SK-N-SH (cell line): ENCODE data around the gene TMEM140. TPM values are rescaled to one million over a fixed set of nuclear protein-coding genes. Genes with fewer than 3 reads are reported as not detected.

Source experiments
- CTCF ChIA-PET: fragments of 300-600, 350-600 bp; formaldehyde crosslinking; extraction: SDS; loops from one replicate; lab custom pipeline; 2021; lab: Yijun Ruan, JAX
- POLR2A ChIA-PET: fragments of 350-600 bp; sonication (Branson Sonifier 250); formaldehyde crosslinking; extraction: SDS; loops from one replicate; lab custom pipeline; 2020; ENCODE audit warnings: antibody characterized with exemption, inconsistent platforms; lab: Yijun Ruan, JAX
- DNase-seq: peaks from one replicate; pipeline ENCODE4 v3.0.0; 2012
- H2AFZ ChIP-seq: fragments of 200-600 bp; sonication (generic); 2 replicates; pipeline ENCODE4 v1.8.1; 2016; ENCODE audit warnings: antibody characterized with exemption, mild to moderate bottlenecking, low read depth
- H3F3A ChIP-seq: fragments of 200-600 bp; sonication (generic); replicated peaks from 2 replicates; pipeline ENCODE3; 2016; ENCODE audit warnings: antibody characterized with exemption, mild to moderate bottlenecking; ENCODE audit not compliant: insufficient read depth
- H3K27ac ChIP-seq, 2 experiments: fragments of 200-500 bp in 1 of 2; fragments of 200-600 bp in 1 of 2; sonication (Bioruptor generic) in 1 of 2; sonication (generic), shearing (Covaris generic) in 1 of 2; 2 replicates each; pipeline versions ENCODE4 v1.5.1 to v1.6.1; 2014 to 2016; ENCODE audit warnings: low read depth in 2 of 2, inconsistent platforms in 1 of 2, low read length in 1 of 2, mild to moderate bottlenecking in 1 of 2, mixed read lengths in 1 of 2
- H3K27me3 ChIP-seq: fragments of 200-600 bp; sonication (generic), shearing (Covaris generic); 2 replicates; pipeline ENCODE4 v1.6.1; 2016; ENCODE audit warnings: mixed run types; ENCODE audit not compliant: insufficient read depth
- H3K36me3 ChIP-seq, 2 experiments: fragments of 200-500 bp in 1 of 2; fragments of 200-600 bp in 1 of 2; sonication (Bioruptor generic) in 1 of 2; sonication (generic) in 1 of 2; replicated peaks in 1 of 2; 2 replicates each; pipeline versions ENCODE3 to v1.5.1; 2014 to 2016; ENCODE audit warnings: low read length in 1 of 2, mild to moderate bottlenecking in 1 of 2; ENCODE audit not compliant: insufficient read depth in 2 of 2, control insufficient read depth in 1 of 2
- H3K4me1 ChIP-seq, 2 experiments: fragments of 200-500 bp in 1 of 2; fragments of 200-600 bp in 1 of 2; sonication (Bioruptor generic) in 1 of 2; sonication (generic), shearing (Covaris generic) in 1 of 2; 2 replicates each; pipeline versions ENCODE4 v1.5.1 to v1.6.1; 2014 to 2016; ENCODE audit warnings: low read depth in 1 of 2, low read length in 1 of 2, mixed run types in 1 of 2; ENCODE audit not compliant: insufficient read depth in 2 of 2, control insufficient read depth in 1 of 2
- H3K4me2 ChIP-seq: fragments of 200-600 bp; sonication (generic), shearing (Covaris generic); 2 replicates; pipeline ENCODE4 v1.6.1; 2017; ENCODE audit warnings: mixed run types
- H3K4me3 ChIP-seq, 2 experiments: fragments of 200-500 bp in 1 of 2; fragments of 200-600 bp in 1 of 2; sonication (Bioruptor generic) in 1 of 2; sonication (generic), shearing (Covaris generic) in 1 of 2; 2 replicates each; pipeline versions ENCODE4 v1.5.1 to v1.8.1; 2014 to 2016; ENCODE audit warnings: low read depth in 2 of 2, inconsistent platforms in 1 of 2, low read length in 1 of 2, mild to moderate bottlenecking in 1 of 2, mixed read lengths in 1 of 2, moderate library complexity in 1 of 2
- H3K79me2 ChIP-seq: fragments of 200-600 bp; sonication (generic); 2 replicates; pipeline ENCODE4 v1.8.1; 2017; ENCODE audit warnings: mild to moderate bottlenecking; ENCODE audit not compliant: insufficient read depth
- H3K9ac ChIP-seq: fragments of 200-600 bp; sonication (generic); 2 replicates; pipeline ENCODE4 v1.6.1; 2017; ENCODE audit warnings: mixed run types
- H3K9me2 ChIP-seq: fragments of 200-600 bp; sonication (generic); 2 replicates; pipeline ENCODE4 v1.6.1; 2017; ENCODE audit warnings: mixed run types
- H3K9me3 ChIP-seq: fragments of 200-600 bp; sonication (generic); 2 replicates; pipeline ENCODE4 v1.6.1; 2017; ENCODE audit warnings: mixed run types, mild to moderate bottlenecking, moderate library complexity
- H4K20me1 ChIP-seq: fragments of 200-600 bp; sonication (generic); 2 replicates; pipeline ENCODE4 v1.6.1; 2017; ENCODE audit warnings: mild to moderate bottlenecking, mixed run types; ENCODE audit not compliant: insufficient read depth
- EP300 ChIP-seq, 2 experiments: IDR thresholded peaks; 2 replicates each; pipeline versions ENCODE4 v1.4.0 to v1.6.1; 2012; ENCODE audit warnings: borderline replicate concordance in 1 of 2, low read depth in 1 of 2, low read length in 1 of 2
- EZH2phosphoT487 ChIP-seq: fragments of 200-600 bp; sonication (generic); IDR thresholded peaks from 2 replicates; pipeline ENCODE4 v1.6.1; 2017; ENCODE audit warnings: low read depth, mixed run types, mild to moderate bottlenecking, antibody characterized with exemption, moderate library complexity, borderline replicate concordance
- FOXJ3 ChIP-seq: sonication (generic); formaldehyde crosslinking; IDR thresholded peaks from 2 replicates; pipeline ENCODE4 v1.5.1; 2020; ENCODE audit warnings: mild to moderate bottlenecking, missing genetic modification reagents
- FOXM1 ChIP-seq: IDR thresholded peaks from 2 replicates; pipeline ENCODE4 v1.4.0; 2012; ENCODE audit warnings: low read depth, mild to moderate bottlenecking
- JUND ChIP-seq: IDR thresholded peaks from 2 replicates; pipeline ENCODE4 v1.4.0; 2012
- MXI1 ChIP-seq: IDR thresholded peaks from 2 replicates; pipeline ENCODE4 v1.6.1; 2012; ENCODE audit warnings: mild to moderate bottlenecking, low read depth, low read length, improper control_type of control experiment
- NFIC ChIP-seq: IDR thresholded peaks from 2 replicates; pipeline ENCODE4 v1.4.0; 2012; ENCODE audit warnings: borderline replicate concordance
- RAD21 ChIP-seq: IDR thresholded peaks from 2 replicates; pipeline ENCODE4 v1.6.1; 2012; ENCODE audit warnings: mild to moderate bottlenecking, low read length
- RCOR1 ChIP-seq: fragments of 150-350 bp; IDR thresholded peaks from 2 replicates; pipeline ENCODE4 v1.6.1; 2017; ENCODE audit warnings: antibody characterized with exemption, low read length
- RFX5 ChIP-seq: IDR thresholded peaks from 2 replicates; pipeline ENCODE4 v1.6.1; 2012; ENCODE audit warnings: mild to moderate bottlenecking, improper control_type of control experiment, low read length
- SIN3A ChIP-seq: IDR thresholded peaks from 2 replicates; pipeline ENCODE4 v1.6.1; 2012; ENCODE audit warnings: low read depth, mild to moderate bottlenecking, low read length, moderate library complexity, borderline replicate concordance
- SMC3 ChIP-seq: IDR thresholded peaks from 2 replicates; pipeline ENCODE4 v1.6.1; 2012; ENCODE audit warnings: low read depth, low read length, improper control_type of control experiment
- TCF12 ChIP-seq: IDR thresholded peaks from 2 replicates; pipeline ENCODE4 v1.4.0; 2012
- TEAD4 ChIP-seq: IDR thresholded peaks from 2 replicates; pipeline ENCODE4 v1.4.0; 2012; ENCODE audit warnings: mild to moderate bottlenecking, borderline replicate concordance; ENCODE audit not compliant: insufficient read depth
- YY1 ChIP-seq: IDR thresholded peaks from 2 replicates; pipeline ENCODE4 v1.4.0; 2012; ENCODE audit warnings: low read depth, mild to moderate bottlenecking
- WGBS: methylation state at CpG from one replicate; pipeline ENCODE4 v1.1.6; 2017; ENCODE audit warnings: low lambda C conversion rate; 5-methylcytosine and 5-hydroxymethylcytosine counted together
- polyA plus RNA-seq, 3 experiments: library from polyadenylated mRNA; depleted of rRNA; stranded (reverse); fragments of >200 nt; gene quantifications; 2 replicates each; pipeline ENCODE4 v1.2.3, GENCODE V29; 2012
- TF ChIP-seq, protein P1 (sequence below): IDR thresholded peaks from 2 replicates; pipeline ENCODE4 v1.6.1; 2012; ENCODE audit warnings: mild to moderate bottlenecking, low read depth, low read length, moderate library complexity
- TF ChIP-seq, protein P2 (sequence below): IDR thresholded peaks from 2 replicates; pipeline ENCODE4; 2012
- TF ChIP-seq, protein P3 (sequence below): IDR thresholded peaks from 2 replicates; pipeline ENCODE4 v1.4.0; 2012; ENCODE audit warnings: low read depth
- TF ChIP-seq, protein P4 (sequence below): fragments of 200-600 bp; sonication (generic); IDR thresholded peaks from 2 replicates; pipeline ENCODE4 v1.6.1; 2017; ENCODE audit warnings: antibody characterized with exemption, mild to moderate bottlenecking, moderate library complexity
- TF ChIP-seq, protein P5 (sequence below): IDR thresholded peaks from 2 replicates; pipeline ENCODE4 v1.4.0; 2012; ENCODE audit warnings: low read depth, borderline replicate concordance
- TF ChIP-seq, protein P6 (sequence below): IDR thresholded peaks from 2 replicates; pipeline ENCODE4 v1.4.0; 2012; ENCODE audit warnings: low read depth, borderline replicate concordance

The TMEM140 gene
- polyA plus RNA-seq, 1 of the 3 experiments (the other 2 are of a cell fraction): 0.12 TPM

DNA sequence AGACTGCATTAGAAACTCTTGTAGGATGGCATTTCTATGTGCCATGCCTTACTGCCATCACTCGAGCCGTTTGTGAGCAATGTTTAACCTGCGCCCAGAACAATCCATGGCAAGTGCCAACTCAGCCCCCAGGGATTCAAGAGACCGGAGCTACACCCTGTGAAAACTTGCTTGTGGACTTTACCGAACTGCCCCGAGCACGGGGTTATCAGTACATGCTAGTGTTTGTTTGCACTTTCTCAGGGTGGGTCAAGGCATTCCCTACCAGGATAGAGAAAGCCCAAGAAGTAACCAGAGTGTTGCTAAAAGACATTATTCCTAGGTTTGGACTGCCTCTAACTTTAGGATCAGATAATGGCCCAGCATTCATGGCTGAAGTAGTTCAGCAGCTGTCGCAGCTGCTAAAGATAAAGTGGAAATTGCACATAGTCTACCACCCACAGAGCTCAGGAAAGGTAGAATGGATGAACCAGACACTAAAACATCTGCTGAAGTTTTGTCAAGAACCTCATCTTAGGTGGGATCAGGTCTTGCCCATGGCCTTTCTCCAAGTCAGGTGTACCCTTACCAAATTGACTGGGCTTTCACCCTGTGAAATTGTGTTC lies 31.6 kb downstream of the TMEM140 start (continued):
- TF ChIP-seq, protein P1, sequence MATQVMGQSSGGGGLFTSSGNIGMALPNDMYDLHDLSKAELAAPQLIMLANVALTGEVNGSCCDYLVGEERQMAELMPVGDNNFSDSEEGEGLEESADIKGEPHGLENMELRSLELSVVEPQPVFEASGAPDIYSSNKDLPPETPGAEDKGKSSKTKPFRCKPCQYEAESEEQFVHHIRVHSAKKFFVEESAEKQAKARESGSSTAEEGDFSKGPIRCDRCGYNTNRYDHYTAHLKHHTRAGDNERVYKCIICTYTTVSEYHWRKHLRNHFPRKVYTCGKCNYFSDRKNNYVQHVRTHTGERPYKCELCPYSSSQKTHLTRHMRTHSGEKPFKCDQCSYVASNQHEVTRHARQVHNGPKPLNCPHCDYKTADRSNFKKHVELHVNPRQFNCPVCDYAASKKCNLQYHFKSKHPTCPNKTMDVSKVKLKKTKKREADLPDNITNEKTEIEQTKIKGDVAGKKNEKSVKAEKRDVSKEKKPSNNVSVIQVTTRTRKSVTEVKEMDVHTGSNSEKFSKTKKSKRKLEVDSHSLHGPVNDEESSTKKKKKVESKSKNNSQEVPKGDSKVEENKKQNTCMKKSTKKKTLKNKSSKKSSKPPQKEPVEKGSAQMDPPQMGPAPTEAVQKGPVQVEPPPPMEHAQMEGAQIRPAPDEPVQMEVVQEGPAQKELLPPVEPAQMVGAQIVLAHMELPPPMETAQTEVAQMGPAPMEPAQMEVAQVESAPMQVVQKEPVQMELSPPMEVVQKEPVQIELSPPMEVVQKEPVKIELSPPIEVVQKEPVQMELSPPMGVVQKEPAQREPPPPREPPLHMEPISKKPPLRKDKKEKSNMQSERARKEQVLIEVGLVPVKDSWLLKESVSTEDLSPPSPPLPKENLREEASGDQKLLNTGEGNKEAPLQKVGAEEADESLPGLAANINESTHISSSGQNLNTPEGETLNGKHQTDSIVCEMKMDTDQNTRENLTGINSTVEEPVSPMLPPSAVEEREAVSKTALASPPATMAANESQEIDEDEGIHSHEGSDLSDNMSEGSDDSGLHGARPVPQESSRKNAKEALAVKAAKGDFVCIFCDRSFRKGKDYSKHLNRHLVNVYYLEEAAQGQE: no peak
- TF ChIP-seq RCOR1: no peak
- no peak for TF ChIP-seq EZH2phosphoT487
- no peak for TF ChIP-seq NFIC
- TF ChIP-seq RFX5: no peak
- TF ChIP-seq JUND: no peak
- TF ChIP-seq, all 33 proteins: peak for 0

DNA sequence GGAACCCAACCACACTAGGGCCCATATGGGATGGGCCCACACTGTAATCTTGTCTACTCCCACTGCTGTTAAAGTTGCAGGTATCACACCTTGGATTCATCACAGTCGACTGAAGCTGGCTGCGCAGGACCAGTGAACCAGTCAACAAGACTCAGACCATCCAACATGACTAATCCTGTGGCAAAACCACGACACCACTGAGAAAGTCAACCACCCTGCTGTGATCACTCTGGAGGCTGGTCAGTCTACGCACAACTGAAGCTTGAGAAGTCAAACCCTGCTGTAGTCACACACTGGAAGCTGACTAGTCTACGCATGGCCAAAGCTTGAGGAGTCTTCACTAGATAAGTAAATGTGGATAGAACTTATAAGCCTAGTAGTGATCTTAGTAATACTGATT lies 32.2 kb downstream of the TMEM140 start:
- Histone ChIP-seq H3K4me1 (no peaks in the 10 kb centered on the region), H3K27me3 (no peaks in the 10 kb centered on the region), H3K36me3 (peaks cover 8 to 11% of the 10 kb centered on the region in 2 experiments), H3K9me3 (peaks cover 28% of the 10 kb centered on the region), H4K20me1 (no peaks in the 10 kb centered on the region), H3K27ac (no peak overlapping the region)
- TF ChIP-seq FOXM1: no peak
- TF ChIP-seq, protein P2, sequence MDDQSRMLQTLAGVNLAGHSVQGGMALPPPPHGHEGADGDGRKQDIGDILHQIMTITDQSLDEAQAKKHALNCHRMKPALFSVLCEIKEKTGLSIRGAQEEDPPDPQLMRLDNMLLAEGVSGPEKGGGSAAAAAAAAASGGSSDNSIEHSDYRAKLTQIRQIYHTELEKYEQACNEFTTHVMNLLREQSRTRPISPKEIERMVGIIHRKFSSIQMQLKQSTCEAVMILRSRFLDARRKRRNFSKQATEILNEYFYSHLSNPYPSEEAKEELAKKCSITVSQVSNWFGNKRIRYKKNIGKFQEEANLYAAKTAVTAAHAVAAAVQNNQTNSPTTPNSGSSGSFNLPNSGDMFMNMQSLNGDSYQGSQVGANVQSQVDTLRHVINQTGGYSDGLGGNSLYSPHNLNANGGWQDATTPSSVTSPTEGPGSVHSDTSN: no peak
- TF ChIP-seq, protein P3, sequence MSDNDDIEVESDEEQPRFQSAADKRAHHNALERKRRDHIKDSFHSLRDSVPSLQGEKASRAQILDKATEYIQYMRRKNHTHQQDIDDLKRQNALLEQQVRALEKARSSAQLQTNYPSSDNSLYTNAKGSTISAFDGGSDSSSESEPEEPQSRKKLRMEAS: no peak
- TF ChIP-seq TEAD4: no peak
- TF ChIP-seq, protein P4, sequence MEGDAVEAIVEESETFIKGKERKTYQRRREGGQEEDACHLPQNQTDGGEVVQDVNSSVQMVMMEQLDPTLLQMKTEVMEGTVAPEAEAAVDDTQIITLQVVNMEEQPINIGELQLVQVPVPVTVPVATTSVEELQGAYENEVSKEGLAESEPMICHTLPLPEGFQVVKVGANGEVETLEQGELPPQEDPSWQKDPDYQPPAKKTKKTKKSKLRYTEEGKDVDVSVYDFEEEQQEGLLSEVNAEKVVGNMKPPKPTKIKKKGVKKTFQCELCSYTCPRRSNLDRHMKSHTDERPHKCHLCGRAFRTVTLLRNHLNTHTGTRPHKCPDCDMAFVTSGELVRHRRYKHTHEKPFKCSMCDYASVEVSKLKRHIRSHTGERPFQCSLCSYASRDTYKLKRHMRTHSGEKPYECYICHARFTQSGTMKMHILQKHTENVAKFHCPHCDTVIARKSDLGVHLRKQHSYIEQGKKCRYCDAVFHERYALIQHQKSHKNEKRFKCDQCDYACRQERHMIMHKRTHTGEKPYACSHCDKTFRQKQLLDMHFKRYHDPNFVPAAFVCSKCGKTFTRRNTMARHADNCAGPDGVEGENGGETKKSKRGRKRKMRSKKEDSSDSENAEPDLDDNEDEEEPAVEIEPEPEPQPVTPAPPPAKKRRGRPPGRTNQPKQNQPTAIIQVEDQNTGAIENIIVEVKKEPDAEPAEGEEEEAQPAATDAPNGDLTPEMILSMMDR: no peak
- TF ChIP-seq YY1: no peak
- no peak for TF ChIP-seq SMC3
- no peak for TF ChIP-seq MXI1
- no peak for TF ChIP-seq FOXJ3 (CRISPR knock-in tag)
- TF ChIP-seq TCF12: no peak
- no peak for TF ChIP-seq RAD21
- no peak for TF ChIP-seq SIN3A
- TF ChIP-seq, protein P5, sequence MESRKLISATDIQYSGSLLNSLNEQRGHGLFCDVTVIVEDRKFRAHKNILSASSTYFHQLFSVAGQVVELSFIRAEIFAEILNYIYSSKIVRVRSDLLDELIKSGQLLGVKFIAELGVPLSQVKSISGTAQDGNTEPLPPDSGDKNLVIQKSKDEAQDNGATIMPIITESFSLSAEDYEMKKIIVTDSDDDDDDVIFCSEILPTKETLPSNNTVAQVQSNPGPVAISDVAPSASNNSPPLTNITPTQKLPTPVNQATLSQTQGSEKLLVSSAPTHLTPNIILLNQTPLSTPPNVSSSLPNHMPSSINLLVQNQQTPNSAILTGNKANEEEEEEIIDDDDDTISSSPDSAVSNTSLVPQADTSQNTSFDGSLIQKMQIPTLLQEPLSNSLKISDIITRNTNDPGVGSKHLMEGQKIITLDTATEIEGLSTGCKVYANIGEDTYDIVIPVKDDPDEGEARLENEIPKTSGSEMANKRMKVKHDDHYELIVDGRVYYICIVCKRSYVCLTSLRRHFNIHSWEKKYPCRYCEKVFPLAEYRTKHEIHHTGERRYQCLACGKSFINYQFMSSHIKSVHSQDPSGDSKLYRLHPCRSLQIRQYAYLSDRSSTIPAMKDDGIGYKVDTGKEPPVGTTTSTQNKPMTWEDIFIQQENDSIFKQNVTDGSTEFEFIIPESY: no peak
- TF ChIP-seq EP300 (IDR thresholded peaks at IDR 0.05; ENCODE audit: borderline replicate concordance in 1 of 2, low read depth in 1 of 2, low read length in 1 of 2): no peak
- TF ChIP-seq, protein P6, sequence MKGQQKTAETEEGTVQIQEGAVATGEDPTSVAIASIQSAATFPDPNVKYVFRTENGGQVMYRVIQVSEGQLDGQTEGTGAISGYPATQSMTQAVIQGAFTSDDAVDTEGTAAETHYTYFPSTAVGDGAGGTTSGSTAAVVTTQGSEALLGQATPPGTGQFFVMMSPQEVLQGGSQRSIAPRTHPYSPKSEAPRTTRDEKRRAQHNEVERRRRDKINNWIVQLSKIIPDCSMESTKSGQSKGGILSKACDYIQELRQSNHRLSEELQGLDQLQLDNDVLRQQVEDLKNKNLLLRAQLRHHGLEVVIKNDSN: no peak
- TF ChIP-seq, all 33 proteins: peak for 0
- WGBS: 73% methylated on average over 5 of the region's 5 CpGs
- Histone ChIP-seq H3F3A (no peaks in the 10 kb centered on the region), H3K4me2 (no peak overlapping the region), H3K4me3 (no peak overlapping the region), H3K79me2 (no peaks in the 10 kb centered on the region), H3K9ac (no peak overlapping the region), H3K9me2 (no peaks in the 10 kb centered on the region), H2AFZ (no peak overlapping the region)
- POLR2A ChIA-PET: interaction anchor here (1.4 kb wide), 1 partner anchor 31 kb away, joined by 3 read pairs; the partner anchor contains the start of gene WDR91
- CTCF ChIA-PET: interaction anchor here (1.1 to 6.1 kb wide), 3 partner anchors 9 to 22 kb away, joined by 3 to 36 read pairs (median 7); partner anchors contain the start of gene CYREN
- no peak for DNase-seq
